Measurements from ENCODE around the gene EXOC6. TPM values are rescaled to one million over a fixed set of nuclear protein-coding genes. Genes with fewer than 3 reads are reported as not detected.

The EXOC6 gene
- total RNA-seq, 1 experiment from 2014 or later: 19.2 TPM

DNA sequence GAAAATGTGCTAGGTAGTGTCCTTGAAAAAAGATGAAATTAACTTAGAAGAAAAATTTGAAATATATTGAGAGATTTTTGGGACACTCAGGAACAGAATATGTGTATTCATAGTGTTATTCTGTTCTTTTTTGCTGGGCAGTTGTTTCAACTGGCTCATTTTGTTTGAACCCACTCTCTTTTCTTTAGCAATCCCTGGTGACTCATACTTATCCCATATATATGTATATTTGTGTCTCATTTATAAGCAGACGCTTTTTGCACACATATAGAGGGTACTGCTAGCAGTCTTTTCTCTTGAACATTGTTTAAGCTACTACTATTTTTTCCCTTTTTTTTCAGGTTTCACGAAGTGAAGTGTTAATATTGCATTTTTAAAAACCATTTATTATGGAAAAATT is 1.9 kb downstream of the EXOC6 start:
- H3K9me3 Mint-ChIP-seq (ENCODE audit: low read depth, unreplicated experiment): no peaks in the 10 kb centered on the region
- no peak for DNase-seq
- CTCF ChIA-PET: no interaction called here
- no TSS peak for BruUV-seq (replicated peaks)
- intact Hi-C loops (cut with micrococcal nuclease; ENCODE audit: unreplicated experiment): no loop called here
- no peak overlapping the region for H3K4me3 Mint-ChIP-seq (ENCODE audit: low read depth, unreplicated experiment)
- no peaks in the 10 kb centered on the region for H3K27me3 Mint-ChIP-seq (ENCODE audit: unreplicated experiment)
- peaks cover 17% of the 10 kb centered on the region for H3K36me3 Mint-ChIP-seq (ENCODE audit: insufficient read depth, unreplicated experiment)
- TF ChIP-seq, protein P1, sequence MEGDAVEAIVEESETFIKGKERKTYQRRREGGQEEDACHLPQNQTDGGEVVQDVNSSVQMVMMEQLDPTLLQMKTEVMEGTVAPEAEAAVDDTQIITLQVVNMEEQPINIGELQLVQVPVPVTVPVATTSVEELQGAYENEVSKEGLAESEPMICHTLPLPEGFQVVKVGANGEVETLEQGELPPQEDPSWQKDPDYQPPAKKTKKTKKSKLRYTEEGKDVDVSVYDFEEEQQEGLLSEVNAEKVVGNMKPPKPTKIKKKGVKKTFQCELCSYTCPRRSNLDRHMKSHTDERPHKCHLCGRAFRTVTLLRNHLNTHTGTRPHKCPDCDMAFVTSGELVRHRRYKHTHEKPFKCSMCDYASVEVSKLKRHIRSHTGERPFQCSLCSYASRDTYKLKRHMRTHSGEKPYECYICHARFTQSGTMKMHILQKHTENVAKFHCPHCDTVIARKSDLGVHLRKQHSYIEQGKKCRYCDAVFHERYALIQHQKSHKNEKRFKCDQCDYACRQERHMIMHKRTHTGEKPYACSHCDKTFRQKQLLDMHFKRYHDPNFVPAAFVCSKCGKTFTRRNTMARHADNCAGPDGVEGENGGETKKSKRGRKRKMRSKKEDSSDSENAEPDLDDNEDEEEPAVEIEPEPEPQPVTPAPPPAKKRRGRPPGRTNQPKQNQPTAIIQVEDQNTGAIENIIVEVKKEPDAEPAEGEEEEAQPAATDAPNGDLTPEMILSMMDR (IDR thresholded peaks at IDR 0.05; ENCODE audit: unreplicated experiment): no peak
- H3K27ac Mint-ChIP-seq (ENCODE audit: unreplicated experiment): no peak overlapping the region
- peaks cover 19% of the 10 kb centered on the region for H3K4me1 Mint-ChIP-seq (ENCODE audit: low read depth, unreplicated experiment)

DNA sequence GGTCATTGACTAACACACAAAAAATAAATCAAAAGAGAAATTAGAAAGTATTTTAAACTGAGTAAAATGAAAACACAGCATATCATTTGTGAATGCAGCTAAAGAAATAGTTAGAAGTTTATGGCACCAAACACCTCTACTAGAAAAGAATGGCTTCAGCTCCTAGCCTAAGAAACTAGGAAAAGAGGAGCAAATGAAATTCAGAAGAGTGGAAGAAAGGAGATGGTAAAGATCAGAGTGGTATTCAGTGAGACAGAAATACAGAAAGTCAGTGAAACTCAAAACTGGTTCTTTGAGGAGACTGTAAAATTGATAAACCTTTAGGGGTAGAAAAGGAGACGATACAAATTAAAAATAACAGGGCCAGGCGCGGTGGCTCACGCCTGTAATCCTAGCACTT is 2.7 kb downstream of the EXOC6 start:
- CTCF ChIA-PET: no interaction called here
- DNase-seq: no peak
- no peak overlapping the region for H3K27ac Mint-ChIP-seq (ENCODE audit: unreplicated experiment)
- no TSS peak for BruUV-seq (replicated peaks)
- TF ChIP-seq, protein P1 (IDR thresholded peaks at IDR 0.05; ENCODE audit: unreplicated experiment): no peak
- H3K4me1 Mint-ChIP-seq (ENCODE audit: low read depth, unreplicated experiment): peaks cover 19% of the 10 kb centered on the region
- H3K4me3 Mint-ChIP-seq (ENCODE audit: low read depth, unreplicated experiment): no peak overlapping the region
- peaks cover 17% of the 10 kb centered on the region for H3K36me3 Mint-ChIP-seq (ENCODE audit: insufficient read depth, unreplicated experiment)
- no peaks in the 10 kb centered on the region for H3K27me3 Mint-ChIP-seq (ENCODE audit: unreplicated experiment)
- no peaks in the 10 kb centered on the region for H3K9me3 Mint-ChIP-seq (ENCODE audit: low read depth, unreplicated experiment)
- intact Hi-C loops (cut with micrococcal nuclease; ENCODE audit: unreplicated experiment): no loop called here

DNA sequence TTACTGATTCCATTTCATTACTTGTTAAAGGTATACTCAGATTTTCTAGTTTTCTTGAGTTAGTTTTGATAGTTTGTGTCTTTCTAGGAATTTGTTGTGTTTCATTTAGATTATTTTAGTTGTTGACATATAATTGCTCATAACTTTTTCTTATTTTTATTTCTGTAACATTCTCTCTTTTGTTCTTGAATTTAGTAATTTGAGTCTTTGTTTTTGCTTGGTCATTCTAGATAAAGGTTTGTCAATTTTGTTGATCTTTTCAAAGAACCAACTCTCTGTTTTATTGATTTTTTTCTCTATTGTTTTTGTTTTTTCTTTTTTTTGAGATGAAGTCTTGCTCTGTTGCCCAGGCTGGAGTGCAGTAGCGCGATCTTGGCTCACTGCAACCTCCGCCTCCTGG is 7.2 kb downstream of the EXOC6 start:
- H3K4me3 Mint-ChIP-seq (ENCODE audit: low read depth, unreplicated experiment): no peak overlapping the region
- peaks cover 10% of the 10 kb centered on the region for H3K9me3 Mint-ChIP-seq (ENCODE audit: low read depth, unreplicated experiment)
- BruUV-seq (replicated peaks): no TSS peak
- TF ChIP-seq, protein P1 (IDR thresholded peaks at IDR 0.05; ENCODE audit: unreplicated experiment): no peak
- no peaks in the 10 kb centered on the region for H3K27me3 Mint-ChIP-seq (ENCODE audit: unreplicated experiment)
- DNase-seq: no peak
- no peaks in the 10 kb centered on the region for H3K36me3 Mint-ChIP-seq (ENCODE audit: insufficient read depth, unreplicated experiment)
- intact Hi-C loops (cut with micrococcal nuclease; ENCODE audit: unreplicated experiment): no loop called here
- no peak overlapping the region for H3K27ac Mint-ChIP-seq (ENCODE audit: unreplicated experiment)
- H3K4me1 Mint-ChIP-seq (ENCODE audit: low read depth, unreplicated experiment): peaks cover 8% of the 10 kb centered on the region
- CTCF ChIA-PET: interaction anchor here (1.0 kb wide), 1 partner anchor 9 kb away, joined by 3 read pairs; no protein-coding TSS in a partner anchor

DNA sequence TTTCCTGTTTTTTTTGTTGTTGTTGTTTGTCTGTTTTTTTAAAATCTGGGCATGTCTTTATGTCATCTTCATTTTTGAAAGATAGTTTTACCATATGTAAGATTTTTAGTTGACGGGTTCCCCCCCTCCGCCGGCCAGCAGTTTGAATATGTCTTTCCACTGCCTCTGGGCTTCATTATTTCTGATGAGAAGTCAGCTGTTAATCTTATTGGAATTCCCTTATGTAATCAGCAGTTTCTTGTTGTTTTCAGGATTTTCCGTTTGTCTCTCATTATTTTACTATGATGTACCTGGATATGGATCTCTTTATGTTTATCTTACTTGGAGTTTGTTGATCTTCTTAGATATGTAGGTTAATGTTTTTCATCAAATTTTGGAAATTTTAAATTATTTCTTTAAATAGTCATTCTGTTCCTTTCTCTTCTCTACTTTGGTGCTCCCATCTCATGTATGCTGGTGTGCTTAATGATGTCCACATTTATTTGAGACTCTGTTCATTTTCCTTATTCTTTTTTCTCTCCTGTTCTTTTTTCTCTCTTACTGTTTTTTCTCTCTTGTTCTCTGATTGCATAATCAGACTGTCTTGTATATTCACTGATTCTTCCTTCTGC is 9.7 kb downstream of the EXOC6 start:
- TF ChIP-seq, protein P1 (IDR thresholded peaks at IDR 0.05; ENCODE audit: unreplicated experiment): no peak
- DNase-seq: no peak
- no peaks in the 10 kb centered on the region for H3K4me1 Mint-ChIP-seq (ENCODE audit: low read depth, unreplicated experiment)
- intact Hi-C loops (cut with micrococcal nuclease; ENCODE audit: unreplicated experiment): no loop called here
- H3K27ac Mint-ChIP-seq (ENCODE audit: unreplicated experiment): peak overlapping the region; percentile 9
- CTCF ChIA-PET: no interaction called here
- no peak overlapping the region for H3K4me3 Mint-ChIP-seq (ENCODE audit: low read depth, unreplicated experiment)
- BruUV-seq (replicated peaks): no TSS peak
- peaks cover 13% of the 10 kb centered on the region for H3K9me3 Mint-ChIP-seq (ENCODE audit: low read depth, unreplicated experiment)
- H3K36me3 Mint-ChIP-seq (ENCODE audit: insufficient read depth, unreplicated experiment): no peaks in the 10 kb centered on the region
- no peaks in the 10 kb centered on the region for H3K27me3 Mint-ChIP-seq (ENCODE audit: unreplicated experiment)

Measured in Calu3 (cell line).